ENCODE data around the gene AOC1.

The AOC1 gene

DNA sequence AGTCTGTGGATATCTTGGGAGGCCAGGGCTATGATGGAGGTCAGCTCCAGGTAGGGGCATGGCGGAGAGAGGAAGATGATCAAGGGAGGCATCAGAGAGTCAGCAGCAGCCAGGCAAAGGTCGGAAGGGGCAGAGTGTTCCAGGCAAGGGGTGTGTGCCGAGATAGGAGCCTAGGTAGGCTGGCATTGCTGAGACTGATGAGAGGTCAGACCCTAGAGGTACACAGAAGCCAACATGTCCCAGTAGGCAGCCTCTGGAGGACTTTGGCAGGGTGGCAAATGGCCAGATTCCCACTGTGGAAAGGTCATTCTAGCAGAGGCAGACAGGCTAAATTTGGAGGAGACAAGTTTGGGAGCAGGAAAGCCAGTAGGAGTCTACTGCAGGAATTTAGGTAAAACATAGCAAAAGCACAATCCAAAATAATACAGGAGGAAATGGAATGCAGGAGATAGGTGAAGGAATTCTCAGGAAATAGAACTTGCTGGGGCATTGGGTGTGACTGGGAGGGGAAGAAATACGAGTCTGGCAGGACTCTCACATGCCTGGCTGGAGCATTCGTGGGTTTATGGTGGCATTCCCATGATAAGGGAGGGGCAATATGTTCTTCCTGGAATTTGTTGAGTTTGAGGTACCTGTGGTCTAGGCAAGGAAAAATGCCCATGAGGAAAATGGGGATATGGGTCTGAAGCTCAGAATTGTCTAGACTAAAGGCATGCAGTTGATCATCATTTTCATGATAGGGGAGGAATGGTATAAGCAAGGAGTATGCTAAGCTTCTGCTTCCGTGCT, 26.1 kb upstream of the AOC1 start:
- H3K27ac ChIP-seq: no peak overlapping the region
- TF ChIP-seq, protein P1, sequence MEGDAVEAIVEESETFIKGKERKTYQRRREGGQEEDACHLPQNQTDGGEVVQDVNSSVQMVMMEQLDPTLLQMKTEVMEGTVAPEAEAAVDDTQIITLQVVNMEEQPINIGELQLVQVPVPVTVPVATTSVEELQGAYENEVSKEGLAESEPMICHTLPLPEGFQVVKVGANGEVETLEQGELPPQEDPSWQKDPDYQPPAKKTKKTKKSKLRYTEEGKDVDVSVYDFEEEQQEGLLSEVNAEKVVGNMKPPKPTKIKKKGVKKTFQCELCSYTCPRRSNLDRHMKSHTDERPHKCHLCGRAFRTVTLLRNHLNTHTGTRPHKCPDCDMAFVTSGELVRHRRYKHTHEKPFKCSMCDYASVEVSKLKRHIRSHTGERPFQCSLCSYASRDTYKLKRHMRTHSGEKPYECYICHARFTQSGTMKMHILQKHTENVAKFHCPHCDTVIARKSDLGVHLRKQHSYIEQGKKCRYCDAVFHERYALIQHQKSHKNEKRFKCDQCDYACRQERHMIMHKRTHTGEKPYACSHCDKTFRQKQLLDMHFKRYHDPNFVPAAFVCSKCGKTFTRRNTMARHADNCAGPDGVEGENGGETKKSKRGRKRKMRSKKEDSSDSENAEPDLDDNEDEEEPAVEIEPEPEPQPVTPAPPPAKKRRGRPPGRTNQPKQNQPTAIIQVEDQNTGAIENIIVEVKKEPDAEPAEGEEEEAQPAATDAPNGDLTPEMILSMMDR (conservative IDR thresholded peaks at IDR 0.05): no peak

GRCh38 chr7:150828384-150828783, 23.9 kb upstream of the AOC1 start:
- H3K27ac ChIP-seq: no peak overlapping the region
- TF ChIP-seq, protein P1 (conservative IDR thresholded peaks at IDR 0.05): no peak

GRCh38 chr7:150829426-150829825, 22.9 kb upstream of the AOC1 start:
- no peak overlapping the region for H3K27ac ChIP-seq

GRCh38 chr7:150830937-150831336, 21.4 kb upstream of the AOC1 start:
- H3K27ac ChIP-seq: no peak overlapping the region
- TF ChIP-seq, protein P1 (conservative IDR thresholded peaks at IDR 0.05): no peak

More at GRCh38 chr7:150829426-150829825, 22.9 kb upstream of the AOC1 start:
- TF ChIP-seq, protein P1 (conservative IDR thresholded peaks at IDR 0.05): no peak

GRCh38 chr7:150831851-150832250, 20.5 kb upstream of the AOC1 start:
- TF ChIP-seq, protein P1 (conservative IDR thresholded peaks at IDR 0.05): no peak
- no peak overlapping the region for H3K27ac ChIP-seq

DNA sequence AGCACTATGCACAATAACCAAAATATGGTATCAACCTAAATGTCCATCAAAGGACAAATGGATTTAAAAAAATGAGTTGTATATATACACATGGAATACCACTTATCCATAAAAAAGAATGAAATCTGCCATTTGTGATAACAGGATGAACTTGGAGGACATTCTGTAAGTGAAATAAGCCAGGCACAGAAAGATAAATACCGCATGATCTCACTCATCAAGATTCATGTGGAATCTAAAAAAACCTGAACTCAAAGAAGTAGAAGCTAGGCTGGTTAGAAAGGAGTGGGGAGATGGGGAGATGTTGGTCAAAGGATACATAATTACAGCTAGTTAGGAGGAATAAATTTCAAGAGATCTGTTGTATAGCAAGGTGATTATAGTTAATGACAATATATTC, 17.3 kb upstream of the AOC1 start:
- TF ChIP-seq, protein P1 (conservative IDR thresholded peaks at IDR 0.05): no peak
- no peak overlapping the region for H3K27ac ChIP-seq

DNA sequence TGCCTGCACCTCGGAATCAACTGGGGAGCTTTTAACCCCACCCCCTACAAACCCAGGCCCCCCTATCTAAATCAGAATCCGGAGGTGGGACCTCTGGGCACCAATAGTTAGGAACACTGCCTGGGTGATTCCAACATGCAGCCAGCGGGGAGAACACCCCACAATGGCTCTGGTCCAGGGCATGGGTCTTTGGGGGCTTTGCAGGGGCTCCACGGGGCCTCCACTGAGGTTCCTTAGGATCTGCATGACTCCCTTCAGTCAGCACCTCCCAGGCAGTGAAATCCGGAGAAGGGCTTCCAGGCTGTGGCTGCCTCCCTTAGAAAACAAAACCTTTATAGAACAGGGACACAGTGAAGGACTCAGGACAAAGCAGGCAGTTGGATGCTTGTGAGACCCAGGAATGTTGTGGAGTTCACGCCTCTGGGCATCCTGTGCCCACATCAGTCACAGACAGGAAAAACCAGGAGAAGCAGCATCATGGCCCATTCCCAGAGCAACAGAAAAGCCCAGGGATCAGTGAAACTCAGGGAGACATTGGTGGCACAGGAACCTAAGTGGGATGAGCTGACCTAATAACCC, 16.5 kb upstream of the AOC1 start:
- TF ChIP-seq, protein P1 (conservative IDR thresholded peaks at IDR 0.05): no peak
- no peak overlapping the region for H3K27ac ChIP-seq
